Measurements from ENCODE around the gene SFXN4. TPM values are rescaled to one million over a fixed set of nuclear protein-coding genes. Genes with fewer than 3 reads are reported as not detected.

The SFXN4 gene
- total and polyA plus RNA-seq, 2 of the 13 experiments (the other 11 are each of a cell fraction or from before 2014, with no cell fraction given) = 47.7 to 64.9 TPM

- no peak for TF ChIP-seq USF2 (IDR thresholded peaks at IDR 0.05; ENCODE audit: low read depth, low read length)
- TF ChIP-seq USF2 (CRISPR knock-in tag; IDR thresholded peaks at IDR 0.05; ENCODE audit: borderline replicate concordance) = no peak
- peak; percentile 76; the same call in 1 of the 2 replicates for TF ChIP-seq MYC (CRISPR knock-in tag; IDR thresholded peaks at IDR 0.05; ENCODE audit: borderline replicate concordance)
- TF ChIP-seq ZNF737 (CRISPR knock-in tag; IDR thresholded peaks at IDR 0.05; ENCODE audit: borderline replicate concordance) = no peak
- peak; percentile 94 for TF ChIP-seq ZMYM2 (CRISPR knock-in tag; IDR thresholded peaks at IDR 0.05)
- no peak for TF ChIP-seq MTERF4 (CRISPR knock-in tag; IDR thresholded peaks at IDR 0.05)
- TF ChIP-seq DNMT3B (CRISPR knock-in tag; conservative IDR thresholded peaks at IDR 0.05) = no peak; the same call in 1 of the 2 replicates
- TF ChIP-seq SOX6 (IDR thresholded peaks at IDR 0.05) = no peak
- peak; percentile 90 for TF ChIP-seq SOX6 (CRISPR knock-in tag; IDR thresholded peaks at IDR 0.05)
- peak; percentile 75; the same call in 1 of the 2 replicates for TF ChIP-seq SSRP1 (CRISPR knock-in tag; IDR thresholded peaks at IDR 0.05)
- peak; percentile 23; the same call in 1 of the 2 replicates for TF ChIP-seq CBX5 (CRISPR knock-in tag; IDR thresholded peaks at IDR 0.05; ENCODE audit: borderline replicate concordance)
- TF ChIP-seq KLF15 (CRISPR knock-in tag; IDR thresholded peaks at IDR 0.05; ENCODE audit: borderline replicate concordance) = 0 out of 2 replicates have a peak, but pooled peaks have one; percentile 46
- no peak for TF ChIP-seq HHEX (CRISPR knock-in tag; IDR thresholded peaks at IDR 0.05)
- no peak for TF ChIP-seq EP300 (IDR thresholded peaks at IDR 0.05; ENCODE audit: low read depth in 2 of 2, low read length in 2 of 2)
- peak; percentile 23; the same call in 1 of the 2 replicates for TF ChIP-seq EP300 (CRISPR knock-in tag; IDR thresholded peaks at IDR 0.05; ENCODE audit: borderline replicate concordance)
- TF ChIP-seq RXRA (CRISPR knock-in tag; IDR thresholded peaks at IDR 0.05) = no peak
- no peak for TF ChIP-seq KLF13 (CRISPR knock-in tag; IDR thresholded peaks at IDR 0.05)
- no peak for TF ChIP-seq ZNF280D (CRISPR knock-in tag; IDR thresholded peaks at IDR 0.05)
- TF ChIP-seq CHCHD3 (CRISPR knock-in tag; IDR thresholded peaks at IDR 0.05) = no peak
- TF ChIP-seq KAT2B (IDR thresholded peaks at IDR 0.05; ENCODE audit: borderline replicate concordance, low read depth, low read length) = no peak
- no peak; the same call in 1 of the 2 replicates for TF ChIP-seq ZNF777 (CRISPR knock-in tag; IDR thresholded peaks at IDR 0.05)
- no peak for TF ChIP-seq DPF2 (CRISPR knock-in tag; IDR thresholded peaks at IDR 0.05; ENCODE audit: borderline replicate concordance, low read depth)
- TF ChIP-seq LCORL (IDR thresholded peaks at IDR 0.05) = no peak
- peak; percentile 69 for TF ChIP-seq LCORL (CRISPR knock-in tag; IDR thresholded peaks at IDR 0.05)
- TF ChIP-seq ZNF678 (CRISPR knock-in tag; IDR thresholded peaks at IDR 0.05) = no peak
Measured at GRCh38 chr10:119205894-119206602, 40.5 kb upstream of the SFXN4 start (continued).
